ENCODE results near the gene FOXP4.

FOXP4 gene

GRCh38 chr6:41552723-41553122, 6.5 kb downstream of the FOXP4 start:
- Histone ChIP-seq H3K4me2 (ENCODE audit: low read length) (no peak overlapping the region), H3K27me3 (ENCODE audit: control insufficient read depth, insufficient read depth, low read length) (no peaks in the 10 kb centered on the region), H3K4me1 (peaks cover 4% of the 10 kb centered on the region), H3K9ac (no peak overlapping the region), H3K79me2 (peaks cover 34% of the 10 kb centered on the region), H2AFZ (no peak overlapping the region), H3K9me3 (ENCODE audit: control insufficient read depth, low read length) (no peaks in the 10 kb centered on the region), H3K36me3 (ENCODE audit: control insufficient read depth, insufficient read depth, low read length) (no peaks in the 10 kb centered on the region), H3K27ac (no peak overlapping the region), H3K4me3 (ENCODE audit: low read depth, low read length) (no peak overlapping the region)
- TF ChIP-seq CTCF (IDR thresholded peaks at IDR 0.05): no peak

- Histone ChIP-seq H3K79me2 (peaks cover 26% of the 10 kb centered on the region), H3K36me3 (ENCODE audit: control insufficient read depth, insufficient read depth, low read length) (no peaks in the 10 kb centered on the region), H3K4me2 (ENCODE audit: low read length) (no peak overlapping the region), H2AFZ (no peak overlapping the region), H3K9me3 (ENCODE audit: control insufficient read depth, low read length) (no peaks in the 10 kb centered on the region), H3K27ac (no peak overlapping the region), H3K9ac (no peak overlapping the region), H3K4me3 (ENCODE audit: low read depth, low read length) (no peak overlapping the region), H3K27me3 (ENCODE audit: control insufficient read depth, insufficient read depth, low read length) (no peaks in the 10 kb centered on the region), H3K4me1 (peaks cover 4% of the 10 kb centered on the region)
- no peak for TF ChIP-seq CTCF (IDR thresholded peaks at IDR 0.05)
Measured at GRCh38 chr6:41553405-41553999, 7.3 kb downstream of the FOXP4 start.

DNA sequence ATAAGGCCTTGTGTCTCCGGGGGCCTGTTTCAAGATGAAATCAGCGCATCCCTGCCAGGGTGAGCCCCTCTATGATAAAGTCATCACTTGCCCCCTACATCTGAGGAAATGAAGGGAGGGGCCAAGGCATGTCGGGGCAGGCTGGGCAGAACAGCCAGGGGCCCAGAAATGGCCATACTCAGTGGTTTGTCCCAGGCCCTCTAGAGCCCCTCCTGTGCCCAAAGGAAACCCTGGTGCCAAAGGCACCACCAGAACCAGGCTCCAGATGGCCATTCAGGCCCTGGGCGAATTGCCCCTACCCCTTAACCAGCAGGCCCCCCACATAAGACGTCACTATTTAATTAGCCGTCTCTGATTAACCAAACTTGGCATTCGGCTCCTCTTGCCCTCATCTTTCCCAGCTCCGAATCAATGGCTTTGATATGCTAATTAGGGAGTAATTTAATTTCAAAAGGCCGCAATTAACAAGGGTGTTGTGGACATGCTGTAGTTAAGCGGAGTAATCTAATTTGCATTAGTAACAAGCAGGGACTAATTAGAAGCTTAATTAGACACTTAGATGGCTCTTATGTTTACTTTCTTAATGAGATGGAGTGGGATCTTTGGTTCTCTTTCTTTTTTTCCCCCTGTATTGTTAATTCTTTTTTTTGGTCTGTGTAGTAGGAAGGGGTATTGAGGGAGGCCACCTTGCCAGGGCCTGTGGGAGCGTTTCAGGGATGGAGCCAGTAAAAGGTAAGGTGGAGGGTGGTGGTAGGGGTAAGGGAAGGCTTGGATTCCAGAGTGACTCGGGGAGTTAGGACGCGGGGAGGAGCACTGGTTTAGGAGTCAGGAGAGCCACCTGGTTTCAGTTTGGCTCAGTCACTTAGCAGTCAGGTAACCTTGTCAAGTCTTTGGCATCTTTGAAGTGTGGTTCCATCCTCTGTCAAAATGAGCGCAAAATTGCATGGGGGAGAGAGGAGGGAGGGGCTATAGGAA, 9.4 kb downstream of the FOXP4 start:
- H3K4me3 ChIP-seq (ENCODE audit: low read depth, low read length): no peak overlapping the region
- no peak overlapping the region for H3K4me2 ChIP-seq (ENCODE audit: low read length)
- no peak overlapping the region for H3K27ac ChIP-seq
- no peaks in the 10 kb centered on the region for H3K9me3 ChIP-seq (ENCODE audit: control insufficient read depth, low read length)
- no peaks in the 10 kb centered on the region for H3K27me3 ChIP-seq (ENCODE audit: control insufficient read depth, insufficient read depth, low read length)
- H3K36me3 ChIP-seq (ENCODE audit: control insufficient read depth, insufficient read depth, low read length): no peaks in the 10 kb centered on the region
- no peak overlapping the region for H2AFZ ChIP-seq
- peaks cover 8% of the 10 kb centered on the region for H3K4me1 ChIP-seq
- TF ChIP-seq CTCF (IDR thresholded peaks at IDR 0.05): no peak
- peaks cover 26% of the 10 kb centered on the region for H3K79me2 ChIP-seq
- no peak overlapping the region for H3K9ac ChIP-seq

DNA sequence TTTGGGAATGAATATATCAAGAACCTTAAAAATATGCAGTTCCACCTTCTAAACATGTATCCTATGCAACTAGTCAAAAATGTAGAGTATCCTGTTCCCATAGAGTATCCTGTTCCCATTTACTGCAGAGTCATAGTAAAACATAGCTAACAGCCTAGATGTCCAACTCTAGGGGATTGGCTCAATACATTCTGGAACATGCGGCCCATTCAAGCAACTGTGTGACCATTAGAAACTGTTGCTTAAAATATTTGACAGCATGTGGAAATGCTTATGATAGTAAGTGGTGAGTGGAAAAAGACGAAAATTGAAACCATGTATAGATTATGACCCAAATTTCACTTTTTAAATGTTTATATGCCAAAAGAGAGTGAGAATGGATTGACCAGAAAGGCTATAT, 11.2 kb downstream of the FOXP4 start:
- no peaks in the 10 kb centered on the region for H3K27me3 ChIP-seq (ENCODE audit: control insufficient read depth, insufficient read depth, low read length)
- H3K4me3 ChIP-seq (ENCODE audit: low read depth, low read length): no peak overlapping the region
- no peak overlapping the region for H3K4me2 ChIP-seq (ENCODE audit: low read length)
- no peak for TF ChIP-seq CTCF (IDR thresholded peaks at IDR 0.05)
- no peak overlapping the region for H3K9ac ChIP-seq
- no peaks in the 10 kb centered on the region for H3K9me3 ChIP-seq (ENCODE audit: control insufficient read depth, low read length)
- H2AFZ ChIP-seq: no peak overlapping the region
- H3K27ac ChIP-seq: no peak overlapping the region
- no peaks in the 10 kb centered on the region for H3K36me3 ChIP-seq (ENCODE audit: control insufficient read depth, insufficient read depth, low read length)
- H3K4me1 ChIP-seq: peaks cover 8% of the 10 kb centered on the region
- peaks cover 22% of the 10 kb centered on the region for H3K79me2 ChIP-seq

Data from parathyroid adenoma (tissue), 2 donors.